ENCODE results near the gene PIGN.
"Not testable (repeated sequence)": the region's sequence is repeated elsewhere in the genome, so short reads cannot be mapped to it uniquely, and the experiment has no call there.

The PIGN gene

GRCh38 chr18:62177271-62177670 lies 9.6 kb downstream of the PIGN start:
- no peak for DNase-seq

GRCh38 chr18:62175521-62175920 lies 11.3 kb downstream of the PIGN start:
- no peak for DNase-seq

- DNase-seq: no peak
Measured at GRCh38 chr18:62172298-62172697, 14.6 kb downstream of the PIGN start.

GRCh38 chr18:62170857-62171256 lies 16.0 kb downstream of the PIGN start:
- no peak for DNase-seq

- not testable (repeated sequence) for DNase-seq
Measured at GRCh38 chr18:62166524-62166923, 20.3 kb downstream of the PIGN start.

GRCh38 chr18:62165583-62165982 lies 21.3 kb downstream of the PIGN start:
- no peak for DNase-seq

GRCh38 chr18:62164855-62165487 lies 21.9 kb downstream of the PIGN start:
- DNase-seq: no peak

GRCh38 chr18:62164310-62164709 lies 22.5 kb downstream of the PIGN start:
- DNase-seq: no peak

- no peak for DNase-seq
Measured at GRCh38 chr18:62157843-62158242, 29.0 kb downstream of the PIGN start.

GRCh38 chr18:62152844-62153243 lies 34.0 kb downstream of the PIGN start:
- DNase-seq: no peak

GRCh38 chr18:62151068-62151771 lies 35.6 kb downstream of the PIGN start:
- DNase-seq: no peak

- DNase-seq: no peak
Measured at GRCh38 chr18:62144338-62144737, 42.5 kb downstream of the PIGN start.

- no peak for DNase-seq
Measured at GRCh38 chr18:62140259-62140658, 46.6 kb downstream of the PIGN start.

GRCh38 chr18:62138461-62139235 lies 48.2 kb downstream of the PIGN start:
- no peak for DNase-seq

- peak; percentile 57 to 66 for DNase-seq
Measured at GRCh38 chr18:62131301-62131909, 55.5 kb downstream of the PIGN start.

- DNase-seq: no peak
Measured at GRCh38 chr18:62128157-62128556, 58.7 kb downstream of the PIGN start.

GRCh38 chr18:62126737-62127136 lies 60.1 kb downstream of the PIGN start:
- DNase-seq: no peak

GRCh38 chr18:62125702-62126101 lies 61.2 kb downstream of the PIGN start:
- no peak for DNase-seq

- DNase-seq: no peak
Measured at GRCh38 chr18:62122330-62122729, 64.5 kb downstream of the PIGN start.

- no peak for DNase-seq
Measured at GRCh38 chr18:62119884-62120283, 67.0 kb downstream of the PIGN start.

- no peak for DNase-seq
Measured at GRCh38 chr18:62118328-62118727, 68.5 kb downstream of the PIGN start.

GRCh38 chr18:62109676-62110075 lies 77.2 kb downstream of the PIGN start:
- DNase-seq: no peak

- DNase-seq: no peak
Measured at GRCh38 chr18:62107881-62108280, 79.0 kb downstream of the PIGN start.

GRCh38 chr18:62106271-62106670 lies 80.6 kb downstream of the PIGN start:
- no peak for DNase-seq

All from stimulated activated CD4-positive, alpha-beta T cell treated with anti-CD3 and anti-CD28 coated beads, Interleukin-2, amount 100 ng/mL, for 24 hours (primary cell).